ENCODE measurements around the gene CDH10.

Gene CDH10

GRCh38 chr5:24598956-24599355 is 45.8 kb downstream of the CDH10 start:
- DNase-seq (ENCODE audit: low spot score) = no peak

GRCh38 chr5:24595329-24595728 is 49.4 kb downstream of the CDH10 start:
- no peak for DNase-seq (ENCODE audit: low spot score)

DNA sequence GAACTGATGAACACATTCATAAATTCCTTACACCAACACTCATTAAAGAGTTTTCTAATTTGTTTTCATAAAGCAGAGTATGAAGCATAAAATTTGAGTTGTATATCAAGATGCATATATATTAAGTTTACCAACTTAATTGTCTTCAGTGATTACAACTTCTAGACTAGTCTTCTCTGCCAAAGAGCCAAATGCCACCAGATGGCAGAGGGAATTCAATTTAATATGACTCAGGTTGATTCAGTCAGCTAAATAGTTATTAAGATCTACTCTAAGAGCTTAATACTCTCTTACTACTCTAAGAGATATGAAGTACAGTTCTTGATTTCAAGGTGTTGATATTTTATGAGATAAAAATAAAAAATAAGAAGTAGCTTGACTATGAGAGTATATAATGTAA is 53.4 kb downstream of the CDH10 start:
- no peak for DNase-seq (ENCODE audit: low spot score)

GRCh38 chr5:24589566-24589965 is 55.2 kb downstream of the CDH10 start:
- DNase-seq (ENCODE audit: low spot score) = no peak

DNA sequence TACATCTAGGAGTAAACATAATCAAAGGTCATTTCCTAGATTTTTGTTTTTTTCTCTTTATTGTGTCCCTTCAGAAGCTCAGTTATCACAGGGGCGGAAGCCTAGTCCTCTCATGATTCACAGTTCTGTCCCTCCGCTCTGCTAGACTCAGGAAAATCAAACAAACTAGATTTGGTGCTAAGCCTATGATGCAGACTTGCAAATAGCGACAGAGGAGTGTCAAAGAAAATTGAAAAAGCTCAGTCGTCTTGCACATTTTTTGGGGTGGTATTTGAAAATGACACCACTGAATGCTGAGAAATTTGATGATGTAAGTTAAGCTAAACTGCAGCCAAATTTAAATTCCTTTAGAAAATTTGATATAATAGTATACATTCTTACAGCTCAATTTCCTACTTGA is 59.0 kb downstream of the CDH10 start:
- DNase-seq (ENCODE audit: low spot score) = no peak

GRCh38 chr5:24571302-24571701 is 73.5 kb downstream of the CDH10 start:
- DNase-seq (ENCODE audit: low spot score) = no peak

- no peak for DNase-seq (ENCODE audit: low spot score)
These were observed 77.8 kb downstream of the CDH10 start for GRCh38 chr5:24566933-24567332.

- no peak for DNase-seq (ENCODE audit: low spot score)
These were observed 89.5 kb downstream of the CDH10 start for GRCh38 chr5:24555229-24555628.

- DNase-seq (ENCODE audit: low spot score) = no peak
These were observed 97.6 kb downstream of the CDH10 start for GRCh38 chr5:24547132-24547531.

DNA sequence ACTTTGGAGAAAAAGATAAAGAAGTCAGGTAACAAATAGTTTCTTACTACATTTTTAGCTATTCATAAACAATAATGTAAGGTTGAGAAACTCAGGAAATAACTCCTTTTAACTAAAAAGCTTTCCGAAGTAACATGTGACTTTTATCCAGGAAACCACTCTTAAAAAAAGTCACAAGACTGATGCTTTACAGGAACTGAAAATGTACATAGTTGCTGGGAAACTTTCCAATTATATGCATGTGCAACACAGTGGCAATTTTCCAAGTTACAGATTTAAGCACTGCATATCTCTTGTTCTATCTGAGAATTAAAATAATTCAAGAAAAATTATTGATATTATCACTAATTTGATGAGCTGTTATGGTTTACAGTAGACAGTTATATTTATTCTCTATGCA is 105.2 kb downstream of the CDH10 start:
- DNase-seq (ENCODE audit: low spot score) = peak; percentile 3

GRCh38 chr5:24538346-24538745 is 106.4 kb downstream of the CDH10 start:
- DNase-seq (ENCODE audit: low spot score) = no peak

DNA sequence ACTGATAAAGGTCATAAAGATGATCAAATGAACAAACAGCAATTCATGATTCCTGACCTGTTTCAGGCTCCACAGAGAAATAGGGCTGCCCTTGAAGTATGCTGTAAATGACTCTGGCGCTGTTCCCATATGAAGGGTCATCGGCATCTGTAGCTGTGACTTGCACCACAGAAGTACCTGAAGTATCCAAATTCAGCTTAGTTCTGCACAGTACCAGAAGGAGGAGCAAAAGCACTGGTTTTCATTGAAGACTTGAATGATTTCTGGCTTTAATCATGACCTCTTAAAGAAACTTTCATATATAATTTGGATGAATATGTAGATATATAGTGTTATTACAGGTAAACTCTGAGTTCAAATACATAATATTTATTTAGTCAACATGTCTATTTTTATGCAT is 109.1 kb downstream of the CDH10 start:
- no peak for DNase-seq (ENCODE audit: low spot score)

DNA sequence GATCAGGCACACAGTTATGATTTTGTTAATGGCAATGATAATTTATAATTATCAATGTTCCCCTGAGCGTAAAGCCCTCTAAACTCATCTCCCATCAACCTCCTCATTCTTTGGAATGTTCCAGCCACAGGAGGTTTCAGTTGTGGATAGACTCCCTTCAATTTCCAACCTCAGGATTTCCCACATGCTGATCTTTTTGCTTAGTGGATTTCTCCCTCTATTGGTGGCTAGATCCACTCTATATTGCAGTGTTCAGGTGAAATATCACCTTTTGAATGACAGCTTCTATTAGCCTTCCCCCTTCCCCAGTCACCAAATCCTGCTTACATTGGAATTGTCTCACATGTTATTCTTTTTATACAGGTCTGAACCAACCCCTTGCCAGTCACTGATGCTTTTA is 113.9 kb downstream of the CDH10 start:
- DNase-seq (ENCODE audit: low spot score) = no peak

DNA sequence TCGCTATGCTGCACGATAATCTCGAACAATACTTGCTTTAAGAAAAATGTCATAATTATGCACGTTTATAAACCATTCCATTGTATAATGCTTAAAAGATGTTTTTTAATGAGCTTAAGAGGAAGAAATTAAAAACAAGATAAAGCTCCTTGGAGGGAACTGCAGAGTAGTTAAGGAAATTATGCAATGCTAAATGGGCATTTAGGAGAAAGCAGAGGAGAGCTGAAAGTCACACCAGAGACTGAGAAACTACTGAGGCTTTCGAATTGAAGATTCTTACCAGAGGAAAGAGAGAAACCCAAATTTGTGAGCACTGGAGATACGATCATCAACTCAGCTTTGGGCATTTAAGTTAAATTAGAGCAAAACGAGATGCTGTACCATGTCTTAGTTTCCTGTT is 119.4 kb downstream of the CDH10 start:
- DNase-seq (ENCODE audit: low spot score) = no peak

GRCh38 chr5:24512423-24512822 is 132.4 kb downstream of the CDH10 start:
- no peak for DNase-seq (ENCODE audit: low spot score)

DNA sequence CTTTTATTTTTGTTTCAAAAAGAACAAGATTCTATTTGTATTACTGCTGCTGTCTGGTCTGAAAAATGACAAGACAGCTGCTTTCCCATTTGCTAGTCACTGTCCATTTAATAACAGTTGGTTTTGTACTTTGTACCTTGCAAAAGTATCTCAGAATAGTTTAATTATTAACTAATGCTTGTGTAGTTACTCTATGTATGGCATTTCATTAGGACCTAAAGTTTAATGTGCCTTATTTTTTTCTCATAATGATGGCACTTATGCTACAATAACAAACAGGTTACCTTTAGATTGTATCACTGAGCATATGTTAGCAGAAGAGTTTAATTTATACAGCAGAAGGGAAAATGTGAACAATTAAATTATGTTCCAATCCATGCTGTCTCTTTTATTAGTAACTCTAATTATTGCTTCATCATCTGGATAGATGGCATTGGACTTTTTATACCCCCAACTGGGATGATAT is 134.2 kb downstream of the CDH10 start:
- no peak for DNase-seq (ENCODE audit: low spot score)

- DNase-seq (ENCODE audit: low spot score) = no peak
These were observed 134.8 kb downstream of the CDH10 start for GRCh38 chr5:24509943-24510342.

GRCh38 chr5:24505258-24505657 is 139.5 kb downstream of the CDH10 start:
- DNase-seq (ENCODE audit: low spot score) = no peak

GRCh38 chr5:24497591-24498157 is 147.1 kb downstream of the CDH10 start:
- no peak for DNase-seq (ENCODE audit: low spot score)

DNA sequence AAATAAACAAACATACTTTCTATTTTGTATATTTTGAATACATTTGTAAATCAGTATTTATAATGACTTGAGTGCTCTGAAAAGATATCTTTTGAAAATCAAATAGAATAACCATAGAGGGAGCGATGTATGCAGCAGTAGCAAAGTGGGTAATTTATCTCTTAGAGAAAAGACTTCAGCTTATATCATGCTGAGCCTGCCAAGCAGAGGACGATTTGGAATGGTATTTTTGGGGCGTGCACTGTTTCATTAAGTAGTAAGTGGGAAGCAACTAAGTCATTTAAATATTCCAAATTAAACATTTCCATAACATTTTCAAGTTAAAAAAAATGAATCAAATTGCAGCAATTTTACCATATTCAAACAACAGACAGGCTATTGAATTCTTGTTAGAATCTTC is 147.6 kb downstream of the CDH10 start:
- no peak for DNase-seq (ENCODE audit: low spot score)

DNA sequence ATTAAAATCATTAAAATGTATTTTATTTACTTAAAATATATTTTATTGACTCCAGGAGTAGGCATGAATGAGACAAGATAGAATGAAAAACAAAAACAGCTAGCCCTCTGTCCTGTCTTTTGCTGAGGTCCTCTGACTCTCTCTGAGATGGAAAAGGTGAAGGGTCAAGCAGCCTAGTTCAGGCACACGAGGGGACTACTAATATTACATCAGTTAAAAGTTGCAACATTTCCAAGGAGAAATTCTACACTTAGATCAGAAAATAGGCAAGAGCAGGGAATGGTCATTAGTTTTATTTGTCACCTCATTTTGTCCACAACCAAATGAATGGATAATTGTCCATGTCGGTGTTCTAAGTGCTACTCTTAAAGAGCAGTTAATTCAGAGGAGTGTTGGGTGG is 148.5 kb downstream of the CDH10 start:
- no peak for DNase-seq (ENCODE audit: low spot score)

GRCh38 chr5:24492229-24492628 is 152.5 kb downstream of the CDH10 start:
- no peak for DNase-seq (ENCODE audit: low spot score)

DNA sequence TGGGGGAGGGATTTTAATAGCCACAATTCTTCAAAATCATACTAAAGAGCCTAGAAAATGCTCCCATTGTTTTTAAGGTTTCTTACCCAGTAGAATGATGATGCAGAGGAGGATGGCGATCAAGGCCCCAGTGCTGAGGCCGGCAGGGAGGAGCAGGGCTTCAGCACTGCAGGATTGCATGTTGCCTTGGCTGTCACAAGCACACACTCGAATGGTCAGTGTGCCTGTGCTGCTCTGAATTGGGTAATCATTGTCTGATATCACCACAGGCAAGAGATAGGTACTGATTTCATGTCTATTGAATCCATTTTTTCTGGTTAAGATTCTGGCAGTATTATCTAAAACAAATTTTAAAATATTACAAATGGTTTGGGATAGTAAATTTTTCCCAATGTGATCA is 153.3 kb downstream of the CDH10 start:
- no peak for DNase-seq (ENCODE audit: low spot score)

- no peak for DNase-seq (ENCODE audit: low spot score)
These were observed 157.2 kb downstream of the CDH10 start for GRCh38 chr5:24487368-24488229.

Data from globus pallidus (tissue), 1 donor.